Measurements from ENCODE around the gene PTPRJ. TPM values are rescaled to one million over a fixed set of nuclear protein-coding genes. Genes with fewer than 3 reads are reported as not detected.

PTPRJ gene
- total RNA-seq, 1 donor from 2014 or later, result 7.3 TPM

DNA sequence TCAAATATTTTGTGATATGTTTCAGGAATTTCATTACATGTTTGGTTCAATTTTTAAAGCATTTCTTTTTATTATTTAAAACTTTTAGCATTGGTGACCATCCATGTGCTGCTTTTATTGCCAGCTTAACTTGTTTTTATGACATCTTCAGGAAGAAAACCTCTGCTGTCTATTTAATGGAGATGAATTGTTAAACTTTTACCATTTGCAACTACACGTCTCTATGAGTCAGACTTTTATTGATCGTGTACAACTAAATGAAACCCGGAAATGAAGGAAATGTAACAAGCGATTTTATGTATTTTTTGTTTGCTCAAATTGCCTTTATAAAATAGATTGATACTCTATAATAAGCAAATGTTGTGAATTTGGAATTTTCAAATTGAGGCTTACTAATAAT, 113.0 kb downstream of the PTPRJ start:
- DNase-seq (ENCODE audit: low read depth, low spot score), result no peak

DNA sequence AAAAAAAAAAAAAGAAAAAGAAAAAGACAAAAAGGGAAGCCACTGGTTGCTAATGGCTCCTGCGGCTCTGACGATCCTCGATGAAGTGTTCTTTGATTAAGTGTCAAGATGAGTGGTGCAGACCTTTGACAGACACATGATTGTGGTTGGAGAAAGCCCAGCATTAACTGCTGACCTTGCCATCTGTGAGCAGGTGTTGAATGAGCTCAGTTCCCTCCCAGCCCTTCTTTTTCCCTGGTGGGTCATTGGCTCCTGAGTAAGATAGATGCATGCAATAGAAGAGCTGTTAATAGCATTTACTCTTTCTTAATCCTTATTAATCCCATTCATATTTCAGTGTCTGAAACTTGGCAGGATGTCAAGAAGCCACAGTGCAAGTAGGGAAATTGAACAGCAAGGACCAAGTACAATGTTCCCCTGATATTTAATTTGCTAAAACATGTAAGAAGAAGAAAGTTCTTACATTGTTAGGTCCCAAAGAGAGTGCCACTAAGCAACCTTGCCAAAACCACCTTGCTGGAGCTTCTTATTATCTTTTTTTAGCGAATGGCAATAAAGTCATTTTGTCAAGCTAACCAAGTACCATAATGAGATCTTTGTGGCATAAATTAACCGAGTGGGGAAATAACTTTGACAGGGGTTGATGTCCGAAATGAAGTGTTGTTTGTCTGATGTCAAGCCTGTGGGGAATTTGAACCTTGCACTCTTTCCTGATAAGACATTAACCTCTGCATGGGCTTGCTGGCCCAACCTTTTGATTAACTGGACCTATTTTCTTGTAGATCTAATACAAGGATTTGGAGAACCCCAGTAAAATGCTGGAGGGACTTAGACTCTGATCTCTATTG, 113.7 kb downstream of the PTPRJ start:
- DNase-seq (ENCODE audit: low read depth, low spot score), result no peak

DNA sequence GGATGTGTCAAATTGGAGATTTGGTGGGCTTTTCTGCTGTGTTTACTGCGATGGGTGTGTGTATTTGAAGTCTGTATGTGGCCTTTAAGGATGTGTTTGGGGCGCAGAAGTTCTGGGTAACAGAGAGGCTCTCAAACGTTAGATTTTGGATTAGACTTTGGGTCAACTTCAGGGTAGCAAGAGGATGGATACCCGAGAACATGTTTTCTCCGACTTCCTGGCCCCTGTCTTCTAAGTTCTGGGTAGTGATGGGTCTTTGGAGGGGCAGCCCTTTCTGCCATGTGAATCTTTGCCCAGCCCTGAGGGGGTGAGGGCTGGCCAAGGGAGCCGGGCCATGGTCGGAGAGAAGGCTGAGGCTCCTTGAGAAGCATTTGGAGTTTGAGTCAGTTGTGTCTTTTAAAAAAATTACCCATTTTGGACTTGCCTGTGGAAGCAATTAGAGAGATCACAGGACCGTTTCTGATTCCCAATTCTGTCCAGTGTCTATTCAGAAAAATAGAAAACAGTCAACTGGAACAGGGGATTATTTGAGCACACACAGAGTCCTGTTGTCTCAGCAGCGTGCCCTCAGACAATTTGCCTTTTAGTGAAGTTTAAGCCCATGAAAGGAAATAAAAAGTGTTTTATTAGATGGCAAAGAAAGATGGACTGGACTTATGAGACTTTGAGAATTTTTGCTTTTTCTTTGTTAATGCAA, 114.4 kb downstream of the PTPRJ start:
- no peak for DNase-seq (ENCODE audit: low read depth, low spot score)

DNA sequence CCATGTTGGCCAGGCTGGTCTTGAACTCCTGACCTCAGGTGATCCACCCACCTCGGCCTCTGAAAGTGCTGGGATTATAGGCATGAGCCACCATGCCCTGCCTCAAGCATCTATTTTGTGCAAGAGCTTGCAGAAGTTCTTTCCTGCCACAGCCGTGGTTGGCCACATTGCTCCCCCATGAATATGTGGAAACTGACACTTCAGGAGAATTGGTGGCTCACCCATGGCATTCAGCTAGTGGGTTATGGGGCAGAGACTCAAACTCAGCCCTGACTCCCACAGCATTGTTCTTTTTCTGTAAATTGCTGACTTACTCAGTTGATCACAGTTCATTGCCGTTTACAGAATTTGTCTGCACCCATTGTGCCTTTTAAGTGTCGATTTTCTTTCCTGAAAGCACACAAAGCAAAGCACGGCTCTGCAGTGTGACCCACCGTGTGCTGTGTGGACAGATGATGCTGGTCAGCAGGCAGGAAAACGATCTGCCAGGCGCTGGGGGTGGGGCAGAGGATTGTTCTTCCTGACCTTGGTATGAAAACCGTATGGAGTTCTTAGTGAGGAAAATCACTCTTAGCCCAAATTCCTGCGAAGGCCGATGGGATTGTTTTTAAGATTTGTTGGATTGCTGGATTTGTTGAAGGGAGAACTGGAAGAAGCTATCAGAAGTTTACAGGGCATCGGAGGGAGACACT, 115.6 kb downstream of the PTPRJ start:
- DNase-seq (ENCODE audit: low read depth, low spot score), result no peak

DNA sequence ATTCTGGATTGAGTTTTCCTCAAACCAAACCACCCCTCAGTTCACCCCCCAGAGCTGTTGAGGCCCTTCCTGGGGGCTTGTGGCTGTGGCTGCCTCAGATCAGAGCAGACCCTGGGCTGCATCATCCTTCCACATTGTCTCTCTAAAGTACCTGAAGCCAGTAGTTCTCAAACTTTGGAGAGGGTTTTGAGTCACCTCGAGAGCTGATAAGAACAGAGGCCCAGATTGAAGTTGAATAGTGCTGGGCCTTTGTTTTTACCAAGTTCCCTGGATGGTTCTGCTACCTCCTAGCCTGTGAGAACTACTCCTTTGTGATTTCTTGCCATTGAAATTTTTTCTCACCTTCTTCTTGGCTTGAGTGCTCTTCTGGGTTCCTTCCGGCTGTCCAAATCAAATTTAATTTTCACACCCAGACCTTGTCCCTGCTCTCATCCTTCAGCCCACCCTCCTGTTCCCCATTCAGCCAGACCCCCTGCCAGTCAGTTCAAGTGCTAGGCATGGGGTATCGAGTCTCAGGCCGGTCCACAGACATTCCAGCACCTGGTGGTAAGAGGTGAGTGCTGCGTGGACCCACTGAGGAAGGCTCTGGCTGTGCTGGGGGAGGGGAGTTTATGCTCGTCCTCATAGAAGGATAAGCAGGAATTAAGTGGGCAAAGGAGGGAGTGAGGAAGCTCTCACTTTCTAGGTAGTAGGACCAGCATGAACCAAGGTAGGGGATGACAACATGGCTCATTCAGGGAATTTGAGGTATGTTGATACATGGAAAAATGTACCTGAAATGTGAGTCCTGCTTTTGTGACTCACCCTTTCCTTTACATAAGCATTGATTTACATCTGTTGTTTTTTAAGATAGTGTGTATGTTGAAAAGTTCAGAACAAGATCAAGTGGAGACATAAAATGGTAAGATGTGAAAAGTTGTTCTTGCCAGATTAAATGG, 116.5 kb downstream of the PTPRJ start:
- no peak for DNase-seq (ENCODE audit: low read depth, low spot score)

DNA sequence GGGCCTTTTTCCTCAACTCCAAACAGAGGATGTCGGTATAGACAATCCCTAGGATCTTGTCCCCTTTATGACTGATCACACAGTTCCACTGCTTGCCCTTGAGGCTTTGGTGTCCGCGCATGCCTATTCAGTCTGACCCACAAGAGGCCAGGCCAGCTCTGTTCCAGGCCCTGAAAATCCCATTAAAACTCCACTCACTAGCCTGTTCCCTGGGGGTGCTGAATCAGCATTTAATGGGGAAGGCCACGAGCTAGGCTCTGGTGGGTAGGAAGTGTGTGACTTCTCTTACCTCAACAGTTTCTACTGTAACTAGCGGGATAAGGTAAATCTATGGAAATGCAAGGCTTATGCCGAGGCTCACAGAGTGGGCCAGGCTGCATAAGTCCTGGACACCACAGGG, 117.7 kb downstream of the PTPRJ start:
- no peak for DNase-seq (ENCODE audit: low read depth, low spot score)

DNA sequence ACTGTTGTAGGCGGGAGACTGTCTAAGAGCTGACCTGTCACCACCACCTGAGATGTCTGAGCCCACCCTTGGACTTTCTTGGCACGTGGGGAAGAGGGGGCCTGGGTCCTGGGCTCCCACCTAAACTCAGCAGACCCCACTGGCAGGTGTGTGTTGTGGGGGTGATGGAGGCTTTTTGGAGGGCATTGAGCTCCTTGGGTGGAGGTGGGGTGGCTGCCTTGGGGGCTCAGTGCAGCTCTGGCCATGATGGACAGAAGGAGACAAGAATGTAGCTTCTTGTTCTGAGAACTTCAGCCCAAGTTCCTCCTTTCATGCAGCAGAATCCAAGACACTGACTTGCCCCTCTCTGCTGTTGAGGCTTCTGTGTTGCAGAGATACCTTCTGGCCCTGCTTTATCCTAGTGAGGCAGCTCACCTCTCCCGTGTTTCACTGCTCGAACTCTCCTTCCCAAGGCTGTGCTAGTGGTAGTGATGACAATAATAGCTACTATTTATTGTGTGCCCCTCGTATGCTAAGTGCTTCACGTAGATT, 119.6 kb downstream of the PTPRJ start:
- no peak for DNase-seq (ENCODE audit: low read depth, low spot score)

DNA sequence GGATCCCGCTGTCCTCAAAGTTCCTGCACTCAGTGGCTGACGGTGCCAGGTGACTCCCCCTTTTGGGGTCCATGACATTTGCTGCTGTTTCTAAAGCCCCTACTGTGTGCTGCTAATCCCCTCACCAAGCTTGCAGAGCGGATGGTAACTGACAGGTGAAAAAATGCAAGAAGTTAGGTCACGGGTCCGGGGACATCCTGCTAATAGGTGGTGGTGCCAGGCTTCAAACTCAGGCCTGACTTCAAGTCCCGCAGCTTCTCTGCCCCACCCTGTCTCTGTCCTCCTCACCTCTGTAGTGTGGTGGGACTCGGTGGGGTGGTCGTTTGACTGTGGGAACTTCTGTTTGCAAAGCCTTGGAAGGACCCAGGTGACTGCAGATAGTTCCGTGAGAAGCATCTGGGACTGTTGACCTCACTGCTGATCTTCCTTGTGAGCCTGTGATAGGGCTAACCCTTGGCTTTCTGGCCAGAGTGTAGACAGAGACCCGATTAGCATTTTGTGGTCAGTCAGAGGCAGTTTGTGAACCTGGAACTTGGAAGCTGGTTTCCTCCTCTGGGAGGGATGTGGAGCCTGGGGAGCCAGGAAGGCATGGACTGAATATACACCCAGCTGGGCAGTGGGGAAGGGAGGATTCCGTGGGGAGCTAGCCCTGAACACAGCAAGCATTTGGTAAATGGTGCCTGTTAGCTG, 120.8 kb downstream of the PTPRJ start:
- DNase-seq (ENCODE audit: low read depth, low spot score), result no peak

DNA sequence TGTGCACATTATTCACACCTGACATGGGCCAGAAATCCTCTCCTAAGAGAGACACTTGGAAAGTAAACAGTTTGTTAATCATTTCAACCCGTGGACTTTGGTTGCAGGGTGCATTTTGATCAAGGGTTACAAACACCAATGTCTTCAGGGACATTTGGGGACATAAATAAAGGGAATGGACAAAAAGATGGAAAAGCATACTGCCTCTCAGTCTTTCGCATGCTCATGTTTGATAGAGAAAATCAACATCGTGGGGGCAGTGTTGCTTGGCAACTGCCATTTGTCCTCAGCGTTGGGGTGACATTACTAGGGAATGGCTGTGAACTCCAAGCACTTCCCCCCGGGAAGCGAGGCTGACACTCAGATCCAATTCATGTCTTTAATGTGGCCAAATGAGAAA, 121.6 kb downstream of the PTPRJ start:
- DNase-seq (ENCODE audit: low read depth, low spot score), result no peak

DNA sequence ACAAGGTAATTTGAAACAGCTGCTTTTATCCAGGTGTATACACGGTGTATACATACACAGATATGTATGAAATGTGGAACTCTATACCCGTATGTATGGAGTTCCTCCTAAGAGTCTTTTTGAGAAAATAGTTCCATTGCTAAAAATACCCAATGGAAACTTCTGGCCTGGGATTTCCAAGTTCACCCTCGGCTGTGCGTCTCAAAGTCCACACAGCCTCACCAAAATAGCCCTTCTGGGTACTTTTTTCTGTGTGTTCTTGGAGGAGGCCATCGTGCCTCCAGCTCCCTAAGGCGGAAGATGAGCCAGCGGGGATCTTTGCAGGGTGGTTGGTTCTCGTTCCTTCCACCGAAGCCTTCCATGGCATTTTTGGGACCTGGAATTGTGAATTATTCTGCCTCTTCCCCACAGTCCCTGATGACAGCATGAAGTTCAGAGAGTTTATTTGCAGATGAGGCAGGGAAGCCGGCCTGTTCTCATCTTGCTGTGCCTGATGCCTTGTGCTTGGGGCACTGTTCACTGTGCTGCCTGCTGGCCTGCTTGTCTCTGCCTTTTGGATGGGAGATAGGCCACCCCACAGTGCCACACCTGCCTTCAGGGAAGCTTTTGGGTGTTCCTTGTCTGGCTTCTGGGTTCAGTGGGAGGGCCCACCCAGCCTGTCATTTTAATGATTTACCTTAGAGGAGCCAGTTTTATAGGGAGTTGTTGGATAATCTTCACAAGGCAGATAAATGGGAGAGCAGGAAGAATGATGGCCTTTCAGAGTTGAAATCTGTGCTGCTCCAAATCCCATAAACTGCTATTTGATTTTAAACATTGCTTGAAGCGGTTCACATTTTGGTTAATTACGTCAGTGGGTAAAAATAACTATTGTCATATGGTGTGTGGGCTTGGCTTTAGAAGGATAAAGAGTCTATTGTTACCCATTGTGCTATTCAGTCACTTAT, 123.5 kb downstream of the PTPRJ start:
- no peak for DNase-seq (ENCODE audit: low read depth, low spot score)

DNA sequence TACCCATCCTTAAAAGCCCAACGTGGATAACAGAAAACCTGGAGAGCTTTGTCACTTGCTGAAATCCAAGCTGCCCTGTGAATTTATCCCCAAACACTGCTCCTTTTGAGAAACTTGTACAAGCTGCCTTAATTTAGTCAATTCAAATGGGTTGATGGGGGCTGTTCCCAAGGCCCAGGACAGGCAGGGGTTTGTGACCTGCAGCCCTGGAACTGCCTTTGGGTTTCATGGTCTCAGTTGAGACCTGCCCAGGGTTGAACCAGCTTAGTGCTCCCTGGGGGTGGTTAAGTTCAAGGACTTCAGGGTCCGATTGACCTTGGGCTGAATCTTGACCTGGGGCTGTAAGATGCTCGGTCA, 124.2 kb downstream of the PTPRJ start:
- DNase-seq (ENCODE audit: low read depth, low spot score), result no peak

DNA sequence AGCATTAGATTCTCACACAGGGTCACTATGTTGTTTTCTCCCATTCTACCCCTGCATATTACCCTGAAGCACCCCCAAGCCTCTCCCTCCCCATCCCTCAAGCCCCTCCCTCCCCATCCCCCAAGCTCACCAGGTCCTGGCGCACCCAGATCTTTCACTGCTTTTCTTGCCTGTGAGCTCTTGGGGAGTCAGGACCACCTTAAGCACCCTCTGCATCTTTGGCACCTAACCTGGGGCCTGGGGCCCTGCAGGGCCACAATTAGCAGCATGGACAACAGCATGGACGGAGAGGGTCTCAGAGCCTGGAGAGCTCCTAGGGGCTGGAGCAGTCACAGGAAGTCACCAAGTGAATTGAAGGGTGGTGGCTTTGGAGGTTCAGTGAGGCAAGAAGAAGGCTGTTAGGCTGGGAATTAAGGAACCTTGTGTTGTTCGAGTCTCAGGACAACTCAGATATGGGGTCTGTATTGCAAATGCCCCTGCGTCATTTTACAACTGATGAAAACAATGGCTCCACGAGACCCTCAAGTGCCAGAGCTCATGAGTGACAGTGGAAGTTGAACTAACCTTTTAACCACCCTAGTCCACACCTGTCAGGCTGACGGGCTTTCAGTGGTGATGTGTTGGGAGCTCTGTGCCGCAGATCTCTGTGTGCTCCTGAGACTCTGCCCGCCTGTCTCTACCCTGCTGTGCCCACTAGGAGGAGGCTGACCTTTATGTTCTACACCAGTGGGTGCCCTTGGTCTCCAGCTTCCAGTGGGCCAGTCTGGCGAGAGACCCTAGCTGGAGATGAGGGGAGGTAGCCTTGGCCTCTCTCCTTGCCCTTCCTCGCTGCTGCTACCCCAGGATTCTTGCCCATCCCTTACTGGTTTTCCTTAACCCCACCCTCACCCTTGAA, 125.0 kb downstream of the PTPRJ start:
- no peak for DNase-seq (ENCODE audit: low read depth, low spot score)

DNA sequence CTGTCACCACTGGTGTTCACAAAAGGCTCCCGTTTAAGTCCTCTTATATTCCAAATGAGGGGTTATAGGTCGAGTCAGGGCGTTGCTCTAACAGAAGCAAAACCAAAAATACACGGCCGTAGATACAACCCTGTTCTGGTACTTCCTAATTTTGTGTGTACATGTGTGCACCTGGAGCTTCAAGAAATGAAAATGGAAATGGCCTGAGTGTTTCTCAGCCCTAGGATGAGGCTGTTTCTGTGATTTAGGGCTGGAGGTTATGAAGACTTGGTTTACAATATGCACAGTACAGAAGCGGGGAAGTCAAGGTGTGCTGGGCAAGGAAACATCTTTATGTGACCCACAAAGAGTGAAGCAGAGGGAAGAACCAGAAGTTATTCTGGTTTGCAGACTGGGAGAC, 125.8 kb downstream of the PTPRJ start:
- no peak for DNase-seq (ENCODE audit: low read depth, low spot score)

DNA sequence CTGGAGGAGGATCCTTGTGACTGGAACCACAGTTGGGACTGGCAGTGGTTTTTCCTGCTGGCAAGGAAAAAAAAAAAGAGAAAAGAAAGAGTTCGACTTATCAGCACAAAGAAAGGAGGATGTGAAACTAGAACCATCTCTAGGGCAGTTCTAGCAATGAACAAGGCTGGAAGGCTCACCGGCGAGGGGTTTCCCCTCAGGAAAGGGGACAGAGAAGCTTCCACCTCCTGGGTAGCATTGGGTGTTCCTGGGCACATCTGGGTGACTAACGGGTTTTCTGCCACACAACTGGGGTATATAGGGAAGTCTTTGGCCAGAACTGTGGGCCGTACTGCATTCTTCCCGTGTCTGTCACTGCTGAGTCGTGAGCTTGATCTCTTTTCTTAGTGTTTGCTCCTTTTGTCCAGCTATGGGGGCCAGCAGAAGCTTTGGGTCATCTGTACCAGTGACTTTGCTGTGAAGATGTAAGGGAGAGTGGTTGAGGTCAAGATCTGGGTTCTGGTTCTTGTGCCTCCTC, 126.9 kb downstream of the PTPRJ start:
- no peak for DNase-seq (ENCODE audit: low read depth, low spot score)

DNA sequence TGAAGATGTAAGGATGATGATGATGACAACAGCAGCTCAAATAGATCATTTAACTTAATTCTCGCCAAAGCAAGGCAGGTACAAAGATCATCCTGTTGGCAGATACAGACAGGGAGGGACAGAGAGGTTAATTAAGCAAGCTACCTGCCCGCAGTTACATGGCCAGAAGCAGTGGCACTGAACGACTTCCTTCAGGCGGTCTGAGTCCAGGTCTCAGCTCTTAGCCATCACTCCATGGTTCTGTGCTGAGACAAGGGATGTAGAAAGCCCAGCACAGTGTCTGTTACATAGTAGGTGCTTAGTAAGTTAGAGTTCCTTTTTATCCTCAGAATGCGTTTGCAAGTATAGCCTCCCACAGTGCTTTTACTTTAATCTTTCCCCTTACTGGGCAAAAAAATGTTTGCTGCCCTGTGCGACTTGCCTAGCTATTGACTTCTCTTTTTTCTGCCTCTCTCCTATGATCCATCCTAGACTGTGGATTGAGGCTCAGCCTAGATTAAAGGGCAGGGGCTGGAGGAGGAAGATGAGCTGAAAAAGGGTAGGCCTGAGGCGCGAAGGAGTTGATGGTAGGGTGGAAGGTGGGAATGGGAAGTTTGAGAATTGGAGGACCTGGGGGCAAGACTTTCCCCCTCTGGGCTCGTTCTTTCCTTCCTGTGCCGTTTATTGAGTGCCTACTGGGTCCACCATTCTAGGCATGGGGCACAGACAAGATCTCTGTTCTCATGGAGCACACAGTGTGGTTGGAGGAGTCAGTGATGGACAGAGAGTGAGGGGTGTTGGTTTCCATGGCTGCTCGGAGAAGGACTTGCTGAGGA, 128.1 kb downstream of the PTPRJ start:
- no peak for DNase-seq (ENCODE audit: low read depth, low spot score)

DNA sequence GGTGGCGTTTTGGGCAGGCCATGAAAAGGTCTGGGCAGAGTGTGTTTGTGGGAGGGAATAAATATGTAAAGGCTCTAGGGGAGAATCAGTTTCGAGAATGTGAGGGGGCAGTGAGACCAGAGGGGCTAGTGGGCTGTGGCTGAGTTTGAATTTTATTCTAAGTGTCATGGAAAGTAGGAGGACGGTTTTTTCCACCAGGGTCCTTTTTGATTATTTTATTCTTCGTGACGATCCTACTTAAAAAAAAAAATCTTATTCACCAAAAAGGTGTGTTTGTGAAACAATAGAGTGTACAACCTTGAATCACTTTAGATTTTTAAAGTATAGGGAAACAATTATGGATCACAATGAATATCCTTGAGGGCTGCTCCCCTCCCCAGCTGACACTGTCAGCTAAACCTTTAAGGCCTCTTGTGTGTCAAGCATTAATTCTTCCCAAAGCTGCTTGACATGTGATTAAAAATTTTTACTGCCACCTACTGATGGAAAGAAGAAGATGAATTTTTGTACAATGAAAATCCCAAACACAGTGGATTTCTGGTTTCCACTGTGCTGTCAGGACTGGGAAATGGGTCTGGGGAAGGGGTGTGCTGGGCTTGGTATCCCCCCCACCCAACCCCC, 128.8 kb downstream of the PTPRJ start:
- peak; percentile 17 for DNase-seq (ENCODE audit: low read depth, low spot score)

DNA sequence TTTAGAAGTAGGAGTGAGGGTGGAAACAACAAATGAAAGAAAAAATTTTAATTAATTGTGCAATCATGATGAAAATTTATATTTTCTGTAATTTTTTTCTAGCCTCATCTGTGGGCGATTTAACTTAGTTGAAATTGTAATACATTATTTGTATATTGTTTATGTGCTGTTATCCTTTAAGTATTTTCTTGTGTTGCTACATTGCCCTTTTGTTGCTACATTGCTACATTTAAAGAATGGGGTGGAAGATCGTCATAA, 130.1 kb downstream of the PTPRJ start:
- no peak for DNase-seq (ENCODE audit: low read depth, low spot score)

Measured in pulmonary artery endothelial cell (primary cell).